Right renal cortex interstitium (tissue), 3 donors: ENCODE measurements around the gene BTBD16. TPM values are rescaled to one million over a fixed set of nuclear protein-coding genes. Genes with fewer than 3 reads are reported as not detected.
A peak's percentile ranks its signal among the peaks of the same experiment; 100 is the strongest.

ENCODE experiments used
- DNase-seq, 3 donors: peaks; one replicate each; pipeline ENCODE4 v3.0.0-alpha.2; 2013; ENCODE audit warnings: low read depth in 3 of 3, low spot score in 2 of 3
- polyA plus RNA-seq, 3 donors: library from polyadenylated mRNA; unstranded; fragments of 120-200 nt; gene quantifications; one replicate each; pipeline ENCODE4 v1.2.1, GENCODE V29; 2013; ENCODE audit not compliant: insufficient read length in 3 of 3

Gene BTBD16
- polyA plus RNA-seq, 3 donors, result 0.36 to 1.6 (median 0.60) TPM

DNA sequence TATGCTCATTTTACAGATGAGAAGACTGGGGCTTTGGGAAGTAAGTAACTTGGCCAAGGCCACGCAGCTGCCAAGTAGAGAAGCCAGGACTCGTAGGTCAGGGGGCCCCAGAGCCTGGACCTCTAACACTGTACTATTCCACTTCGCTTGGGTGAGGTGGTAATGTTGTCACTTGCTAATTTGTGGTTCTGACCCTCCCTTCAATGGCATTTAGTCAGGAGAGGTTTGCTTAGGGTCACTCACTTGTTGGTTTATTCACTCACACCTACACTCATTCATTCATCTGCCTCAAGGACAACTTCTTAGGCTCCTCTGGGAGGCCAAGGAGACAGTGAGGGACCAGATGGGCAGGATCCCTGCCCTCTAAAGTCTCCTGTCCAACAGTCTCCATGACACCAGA, 21.3 kb downstream of the BTBD16 start:
- no peak for DNase-seq

- DNase-seq, result no peak
Measured at GRCh38 chr10:122293156-122293960, 22.3 kb downstream of the BTBD16 start.

- no peak for DNase-seq
Measured at GRCh38 chr10:122293961-122294380, 22.9 kb downstream of the BTBD16 start.

- no peak for DNase-seq
Measured at GRCh38 chr10:122294511-122295450, 23.7 kb downstream of the BTBD16 start.

DNA sequence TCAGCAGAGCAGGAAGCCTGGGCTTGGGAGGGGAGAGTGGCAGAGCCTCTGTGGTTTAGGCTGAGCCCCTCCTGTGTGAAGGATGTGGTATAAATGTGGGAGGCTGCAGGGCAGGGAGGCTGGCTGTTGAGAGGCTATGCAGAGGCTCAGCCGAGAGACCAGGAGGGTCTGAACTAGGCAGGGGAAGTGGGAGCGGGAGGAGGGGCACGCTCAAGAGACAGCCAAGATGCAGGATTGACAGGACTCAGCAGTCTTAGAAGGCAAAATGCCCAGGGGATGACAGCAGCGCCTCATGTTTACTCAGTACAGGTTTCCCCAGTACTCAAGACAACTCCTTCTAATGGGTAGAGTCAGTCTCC, 24.3 kb downstream of the BTBD16 start:
- DNase-seq, result no peak

GRCh38 chr10:122296363-122297120, 25.4 kb downstream of the BTBD16 start:
- DNase-seq, result no peak

GRCh38 chr10:122297583-122297982, 26.5 kb downstream of the BTBD16 start:
- DNase-seq, result no peak

DNA sequence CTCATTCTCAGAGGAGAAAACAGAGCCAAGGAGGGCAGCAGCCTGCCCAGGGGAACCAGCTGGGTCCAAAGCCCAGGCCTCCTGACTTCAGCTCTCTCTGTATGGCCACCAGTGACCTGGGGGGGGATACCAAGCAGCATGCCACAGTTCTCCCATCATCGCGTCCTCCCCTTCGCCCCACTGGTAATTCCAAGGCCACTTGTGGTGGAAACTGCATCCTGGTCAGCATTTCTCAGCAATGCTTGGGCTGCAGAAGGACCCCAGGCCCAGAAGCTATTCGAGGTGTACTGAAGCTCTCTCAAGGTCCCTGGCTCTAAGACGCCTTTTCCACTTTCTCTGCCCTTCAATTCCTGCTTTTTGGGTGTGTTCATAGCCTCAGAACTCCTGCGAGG, 27.1 kb downstream of the BTBD16 start:
- no peak for DNase-seq

DNA sequence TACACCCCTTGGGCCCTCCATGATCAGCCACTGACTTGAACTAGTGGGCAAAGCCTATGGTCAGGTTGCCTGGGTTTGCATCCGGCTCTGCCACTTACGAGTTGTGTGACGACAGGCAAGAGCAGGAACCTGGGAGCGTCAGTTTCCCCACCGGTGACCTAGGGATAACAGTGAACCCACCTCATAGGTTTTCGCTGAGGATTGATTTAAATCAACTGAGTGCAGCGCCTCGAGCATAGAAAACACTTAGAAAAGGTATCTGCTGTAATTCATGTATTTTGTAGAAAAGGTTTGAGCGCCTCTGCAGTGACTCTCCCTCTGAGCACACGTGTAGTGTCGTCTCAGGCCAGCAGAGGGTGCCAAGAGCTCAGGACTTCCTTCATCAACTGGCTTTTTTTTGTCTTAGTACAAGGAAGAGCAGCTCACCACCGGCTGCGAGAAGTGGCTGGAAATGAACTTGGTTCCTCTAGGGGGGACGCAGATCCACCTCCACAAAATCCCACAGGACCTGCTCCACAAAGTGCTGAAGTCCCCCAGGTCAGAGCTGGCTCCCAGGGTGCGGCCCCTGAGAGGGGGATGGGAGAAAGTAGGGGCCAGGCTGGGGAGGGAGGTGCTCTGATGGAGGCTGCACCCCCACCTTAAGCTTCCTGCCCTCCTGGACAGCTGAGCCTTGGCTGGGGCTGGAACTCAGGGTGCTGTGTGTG, 27.7 kb downstream of the BTBD16 start:
- peak in 1 of 3 donors; percentile 65 for DNase-seq

DNA sequence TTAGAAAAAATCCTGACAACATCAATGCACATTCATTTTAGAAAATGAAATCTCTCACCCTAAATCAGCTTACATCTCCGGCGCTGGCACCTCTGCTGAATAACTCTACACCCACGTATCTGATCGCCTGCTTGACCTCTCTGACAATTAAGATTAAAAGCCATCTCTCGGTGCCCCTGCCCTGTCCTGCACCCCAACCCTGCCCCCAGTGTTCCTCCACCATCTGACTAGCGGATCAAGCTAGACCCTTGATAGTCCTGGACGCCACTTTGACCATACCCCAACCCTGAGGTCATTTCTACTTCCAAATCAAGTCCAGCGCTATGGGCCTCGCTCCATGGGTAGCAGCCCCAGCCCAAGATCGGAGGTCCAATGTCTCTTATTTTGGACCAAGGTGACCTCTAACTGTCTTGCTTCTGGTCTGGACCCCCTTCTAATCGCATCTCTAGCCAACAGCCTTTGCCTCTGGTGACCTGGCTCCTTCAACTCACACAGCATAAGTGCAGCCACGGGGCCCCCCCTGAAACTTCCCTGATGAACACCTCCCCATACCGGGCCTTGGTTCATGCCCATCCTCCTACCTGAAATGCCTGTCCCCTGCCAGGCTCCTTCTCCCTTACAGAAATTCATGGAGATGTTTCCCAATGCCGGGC, 28.5 kb downstream of the BTBD16 start:
- DNase-seq, result no peak

GRCh38 chr10:122301055-122301810, 30.1 kb downstream of the BTBD16 start:
- no peak for DNase-seq

GRCh38 chr10:122301811-122302115, 30.7 kb downstream of the BTBD16 start:
- DNase-seq, result no peak

DNA sequence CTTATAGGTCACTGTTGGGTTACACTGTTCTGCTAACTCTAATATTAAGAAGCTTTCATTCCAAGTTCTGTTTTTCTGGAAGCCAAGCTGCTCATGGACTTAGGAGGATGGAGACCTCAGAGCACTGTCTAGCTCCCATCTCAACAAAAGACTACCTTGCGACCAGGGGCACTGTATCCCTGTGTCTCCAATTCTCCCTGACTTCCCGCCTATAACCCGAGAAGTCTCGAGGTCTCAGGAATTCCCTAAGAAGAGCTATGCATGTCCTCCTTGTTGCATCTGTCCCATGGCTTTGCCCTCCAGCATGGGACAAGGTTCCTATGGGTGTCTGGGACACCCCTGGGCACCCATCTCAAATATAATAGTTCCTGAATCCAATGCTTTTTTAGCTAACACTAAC, 31.2 kb downstream of the BTBD16 start:
- DNase-seq, result no peak

- no peak for DNase-seq
Measured at GRCh38 chr10:122303271-122304053, 32.4 kb downstream of the BTBD16 start.

DNA sequence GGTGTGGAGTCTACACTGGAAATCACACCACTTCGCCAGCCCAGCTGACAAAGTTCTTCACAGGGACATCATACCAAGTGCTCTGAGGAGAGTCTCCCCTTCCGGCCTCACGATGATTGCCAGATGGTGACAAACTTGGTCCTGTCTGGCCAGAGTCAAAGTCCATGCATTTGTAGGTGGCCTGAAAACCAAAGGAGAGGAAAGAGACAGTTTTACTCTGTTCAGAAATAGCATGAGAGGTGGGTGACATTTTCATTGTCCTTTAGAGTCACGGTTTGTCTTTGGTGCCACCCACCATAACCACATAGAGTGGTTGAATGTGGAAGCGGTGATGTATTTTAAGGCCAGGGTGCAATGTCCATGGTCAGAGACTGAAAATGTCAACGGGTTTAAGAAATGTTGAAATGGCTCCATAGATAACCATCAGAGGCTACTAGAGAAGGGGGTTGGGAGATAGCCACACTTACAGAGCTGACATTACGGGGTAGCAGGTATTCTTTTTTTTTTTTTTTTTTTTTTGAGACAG, 33.0 kb downstream of the BTBD16 start:
- no peak for DNase-seq

DNA sequence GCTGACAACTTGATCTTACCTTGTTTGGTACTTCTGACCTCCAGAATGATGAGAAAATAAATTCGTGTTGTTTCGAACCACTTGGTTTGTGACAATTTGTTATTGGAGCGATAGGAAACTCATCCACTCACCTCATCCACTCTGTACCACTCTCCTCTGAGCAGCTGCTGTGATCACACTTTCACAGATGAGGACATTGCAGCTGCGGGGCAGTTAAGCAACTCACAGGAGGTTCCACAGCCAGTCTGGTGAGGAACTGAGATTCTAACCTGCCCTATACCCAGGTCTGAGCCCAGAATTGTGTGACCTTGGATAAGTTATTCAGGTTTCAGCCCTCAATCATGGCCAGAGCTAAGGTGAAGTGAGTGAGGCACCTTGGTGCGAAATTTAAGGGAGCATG, 35.2 kb downstream of the BTBD16 start:
- DNase-seq, result no peak

DNA sequence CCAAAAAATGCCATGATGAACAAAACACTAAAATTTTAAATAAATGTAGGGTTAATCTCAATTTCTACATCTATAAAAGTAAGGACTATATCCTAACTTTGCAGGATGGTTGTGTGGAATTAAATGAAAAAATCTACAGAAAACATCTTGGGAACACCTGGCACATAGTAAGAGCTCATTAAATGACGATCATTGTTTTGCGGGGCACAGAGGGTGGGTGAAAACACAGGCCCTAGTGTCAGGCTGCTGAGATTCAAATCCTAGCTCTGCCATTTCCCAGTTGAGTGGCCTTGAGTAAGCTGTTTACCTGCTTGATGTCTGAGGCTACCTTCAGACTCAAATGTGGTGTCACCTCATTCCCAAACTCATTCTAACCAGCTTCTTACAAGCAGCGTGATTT, 35.6 kb downstream of the BTBD16 start:
- DNase-seq, result no peak

- DNase-seq, result no peak
Measured at GRCh38 chr10:122307669-122308416, 36.7 kb downstream of the BTBD16 start.
